Ovary (tissue), 9 donors: ENCODE data around the gene EFHC2. TPM values are rescaled to one million over a fixed set of nuclear protein-coding genes. Genes with fewer than 3 reads are reported as not detected.

Experiments used
- DNase-seq, 5 donors: peaks; one replicate each; pipeline ENCODE4 v3.0.0-alpha.2; 2019 to 2020
- H3K27ac ChIP-seq, 2 donors: fragments of 200-600 bp; one replicate each; pipeline versions ENCODE4 v1.5.1 to v1.8.0; 2019 to 2022
- H3K27me3 ChIP-seq: fragments of 200-600 bp; one replicate; pipeline ENCODE4 v1.8.0; 2022
- H3K36me3 ChIP-seq: fragments of 200-600 bp; sonication (generic); one replicate; pipeline ENCODE4 v1.5.1; 2019
- H3K4me1 ChIP-seq: one replicate; pipeline ENCODE4 v1.8.1; 2013; ENCODE audit warnings: mild to moderate bottlenecking, moderate library complexity; ENCODE audit not compliant: insufficient read depth
- H3K4me3 ChIP-seq: fragments of 200-600 bp; sonication (generic); one replicate; pipeline ENCODE4 v1.5.1; 2017
- H3K9me3 ChIP-seq, 2 donors: fragments of 200-600 bp in 1 of 2; sonication (generic) in 1 of 2; one replicate each; pipeline versions ENCODE4 v1.5.1 to v1.8.1; 2013 to 2019; ENCODE audit warnings: mild to moderate bottlenecking in 1 of 2, moderate library complexity in 1 of 2
- EP300 ChIP-seq: sonication (generic); formaldehyde crosslinking; IDR thresholded peaks from one replicate; pipeline ENCODE4 v1.6.1; 2017; ENCODE audit warnings: antibody characterized with exemption
- POLR2A ChIP-seq: fragments of 450-650 bp; IDR thresholded peaks from one replicate; pipeline ENCODE4 v1.6.1; 2017; ENCODE audit warnings: antibody characterized with exemption, mild to moderate bottlenecking, moderate library complexity
- WGBS, 3 donors: extraction: QIAGEN DNeasy Blood & Tissue Kit in 1 of 3; methylation state at CpG; one replicate each; pipeline versions ENCODE4 v1.1.5 to v1.1.7; 2013 to 2017; 5-methylcytosine and 5-hydroxymethylcytosine counted together
- intact Hi-C, 4 donors: fragments of 100-400 bp; cut with DNase I; formaldehyde crosslinking; loops; one replicate each; pipeline versions ENCODE4 v1.11.0 to v1.15.1; 2022 to 2023
- polyA plus RNA-seq, 2 donors: library from polyadenylated mRNA; stranded (reverse); fragments of 200-250 nt in 1 of 2; fragments of 350-450 nt in 1 of 2; fragmentation: Illumina TruSeq in 1 of 2; extraction: RNeasy Lipid Tissue Mini Kit (QIAGEN cat#74804) in 1 of 2; gene quantifications; one replicate each; pipeline ENCODE4 v1.2.3, GENCODE V29; 2013 to 2014
- total RNA-seq, 7 donors: library from RNA; depleted of rRNA in 2 of 7; stranded (reverse); fragments of >200 nt in 2 of 7; fragmentation: NEBNext Ultra II Directional in 3 of 7; extraction: Animal tissue kit (Norgen Biotek cat#: 25700) in 3 of 7; gene quantifications; one replicate each; pipeline versions ENCODE4 v1.1.0 to v1.2.4, GENCODE V29; 2016 to 2023
- TF ChIP-seq, protein P1 (sequence below), 3 donors: fragments of 450-650 bp in 2 of 3; fragments of 200-600 bp in 1 of 3; IDR thresholded peaks; one replicate each; pipeline versions ENCODE4 v1.5.1 to v1.8.0; 2016 to 2022; ENCODE audit warnings: antibody characterized with exemption in 3 of 3, mild to moderate bottlenecking in 1 of 3
- donor health status: DM: no; HTN: no; CAD: no; lungs with moderate emphysema.
- donor health status: DM: no; HTN: no; CAD: no.
- donor health status: Bipolar disorder and iron deficiency.
- donor health status: DM: yes; HTN: yes; CAD: no.
- donor health status: DM: no; HTN: no; CAD: no.
- donor health status: DM: yes; HTN: yes; CAD: no.

Gene EFHC2
- total and polyA plus RNA-seq, 9 donors: 1.8 to 16.1 (median 2.4) TPM

GRCh38 chrX:44234541-44234940 is 108.9 kb downstream of the EFHC2 start:
- no peak overlapping the region for H3K4me3 ChIP-seq
- H3K36me3 ChIP-seq: no peaks in the 10 kb centered on the region
- 36 to 57% (median 46%) methylated on average over 2 of the region's 2 CpGs for WGBS, 3 donors
- H3K9me3 ChIP-seq: no peaks in the 10 kb centered on the region
- no peaks in the 10 kb centered on the region for H3K4me1 ChIP-seq
- DNase-seq: no peak
- H3K27me3 ChIP-seq: no peaks in the 10 kb centered on the region
- no peak overlapping the region for H3K27ac ChIP-seq
- TF ChIP-seq POLR2A (no peak), EP300 (no peak)
- TF ChIP-seq, protein P1, sequence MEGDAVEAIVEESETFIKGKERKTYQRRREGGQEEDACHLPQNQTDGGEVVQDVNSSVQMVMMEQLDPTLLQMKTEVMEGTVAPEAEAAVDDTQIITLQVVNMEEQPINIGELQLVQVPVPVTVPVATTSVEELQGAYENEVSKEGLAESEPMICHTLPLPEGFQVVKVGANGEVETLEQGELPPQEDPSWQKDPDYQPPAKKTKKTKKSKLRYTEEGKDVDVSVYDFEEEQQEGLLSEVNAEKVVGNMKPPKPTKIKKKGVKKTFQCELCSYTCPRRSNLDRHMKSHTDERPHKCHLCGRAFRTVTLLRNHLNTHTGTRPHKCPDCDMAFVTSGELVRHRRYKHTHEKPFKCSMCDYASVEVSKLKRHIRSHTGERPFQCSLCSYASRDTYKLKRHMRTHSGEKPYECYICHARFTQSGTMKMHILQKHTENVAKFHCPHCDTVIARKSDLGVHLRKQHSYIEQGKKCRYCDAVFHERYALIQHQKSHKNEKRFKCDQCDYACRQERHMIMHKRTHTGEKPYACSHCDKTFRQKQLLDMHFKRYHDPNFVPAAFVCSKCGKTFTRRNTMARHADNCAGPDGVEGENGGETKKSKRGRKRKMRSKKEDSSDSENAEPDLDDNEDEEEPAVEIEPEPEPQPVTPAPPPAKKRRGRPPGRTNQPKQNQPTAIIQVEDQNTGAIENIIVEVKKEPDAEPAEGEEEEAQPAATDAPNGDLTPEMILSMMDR (IDR thresholded peaks at IDR 0.05): no peak
- intact Hi-C loops: no loop called here

GRCh38 chrX:44234116-44234515 is 109.4 kb downstream of the EFHC2 start:
- Histone ChIP-seq H3K27me3 (no peaks in the 10 kb centered on the region), H3K27ac (no peak overlapping the region)

DNA sequence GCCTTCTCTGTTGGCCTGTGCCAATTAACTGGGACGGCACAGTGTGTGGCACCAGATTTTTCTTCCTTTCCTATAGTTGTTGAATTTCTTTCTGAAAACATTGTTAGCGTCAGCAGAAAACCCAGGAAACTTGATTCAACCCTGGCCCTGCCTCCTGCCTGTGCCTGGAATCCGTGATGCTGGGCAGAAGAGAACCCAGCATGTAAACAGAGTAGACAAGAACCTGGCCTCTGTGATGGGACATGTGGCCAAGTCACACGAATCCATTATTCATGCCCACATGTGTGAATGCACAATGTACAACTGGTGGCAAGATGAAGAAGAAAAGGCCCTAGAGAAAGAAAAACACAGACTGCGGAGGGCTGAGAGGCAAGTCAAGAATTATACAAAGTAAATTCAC is 111.4 kb downstream of the EFHC2 start:
- 73 to 83% (median 73%) methylated on average over 5 of the region's 5 CpGs for WGBS, 3 donors

More at GRCh38 chrX:44234116-44234515, 109.4 kb downstream of the EFHC2 start:
- Histone ChIP-seq H3K36me3 (no peaks in the 10 kb centered on the region), H3K4me3 (no peak overlapping the region), H3K4me1 (no peaks in the 10 kb centered on the region), H3K9me3 (no peaks in the 10 kb centered on the region)
- intact Hi-C loops: no loop called here
- TF ChIP-seq POLR2A (no peak), EP300 (no peak)
- TF ChIP-seq, protein P1 (IDR thresholded peaks at IDR 0.05): no peak
- DNase-seq: no peak

DNA sequence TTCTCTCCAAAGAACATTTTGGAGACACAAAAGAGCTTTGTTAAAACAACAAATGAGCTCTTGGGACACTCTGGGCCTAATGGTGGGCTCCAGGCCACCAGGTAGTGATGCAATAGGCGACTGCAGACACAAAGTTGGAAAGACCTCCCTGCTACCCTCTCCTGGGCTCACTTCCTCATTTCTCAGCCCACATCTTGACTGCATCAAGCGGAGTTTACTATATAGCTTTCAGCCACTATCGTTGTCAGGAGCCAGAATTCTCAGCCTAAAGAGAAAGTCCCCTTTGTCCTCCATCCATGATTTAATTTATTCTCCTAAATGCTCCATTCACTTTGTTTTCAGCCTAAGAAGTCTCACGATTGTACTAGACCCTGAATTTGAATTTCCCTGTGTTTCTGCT is 114.9 kb downstream of the EFHC2 start:
- TF ChIP-seq POLR2A: no peak
- TF ChIP-seq, protein P1 (IDR thresholded peaks at IDR 0.05): no peak
- no peak for TF ChIP-seq EP300
- no peak for DNase-seq
- no peaks in the 10 kb centered on the region for H3K27me3 ChIP-seq
- 70 to 73% (median 71%) methylated on average over 4 of the region's 4 CpGs for WGBS, 3 donors
- H3K4me3 ChIP-seq: no peak overlapping the region
- H3K36me3 ChIP-seq: no peaks in the 10 kb centered on the region
- no peak overlapping the region for H3K27ac ChIP-seq
- H3K9me3 ChIP-seq: no peaks in the 10 kb centered on the region
- H3K4me1 ChIP-seq: peaks cover 4% of the 10 kb centered on the region
- intact Hi-C loops: no loop called here

More for the DNA sequence above, 111.4 kb downstream of the EFHC2 start:
- H3K27me3 ChIP-seq: no peaks in the 10 kb centered on the region
- H3K9me3 ChIP-seq: no peaks in the 10 kb centered on the region
- H3K27ac ChIP-seq: no peak overlapping the region
- no peaks in the 10 kb centered on the region for H3K36me3 ChIP-seq
- no peak overlapping the region for H3K4me3 ChIP-seq
- intact Hi-C loops: no loop called here
- no peak for DNase-seq
- TF ChIP-seq POLR2A (no peak), EP300 (no peak)
- TF ChIP-seq, protein P1 (IDR thresholded peaks at IDR 0.05): no peak
- H3K4me1 ChIP-seq: no peaks in the 10 kb centered on the region
